Measurements from ENCODE around the gene UBL7. TPM values are rescaled to one million over a fixed set of nuclear protein-coding genes. Genes with fewer than 3 reads are reported as not detected.

Gene UBL7
- total RNA-seq, 1 experiment from 2014 or later = 47.5 TPM

- Histone ChIP-seq H3K4ac (ENCODE audit: low read depth, low read length) (no peak overlapping the region), H3T11ph (ENCODE audit: low read length) (no peak overlapping the region), H3K23me2 (ENCODE audit: insufficient read length, low read depth, low read length, poor library complexity, severe bottlenecking) (no peaks in the 10 kb centered on the region), H2BK5ac (ENCODE audit: insufficient read length, low read length) (no peak overlapping the region), H4K91ac (ENCODE audit: insufficient read length, low read depth, low read length) (no peak overlapping the region), H2AK5ac (ENCODE audit: insufficient read length, low read length) (no peak overlapping the region), H3K4me2 (ENCODE audit: insufficient read depth, insufficient read length, low read length) (no peak overlapping the region), H3K9ac (ENCODE audit: extremely low read depth, insufficient read length, low read length) (no peak overlapping the region), H4K8ac (replicated peaks; ENCODE audit: insufficient read length, low read depth, low read length) (no peak overlapping the region), H3K79me1 (ENCODE audit: insufficient read depth, low read depth, low read length, poor library complexity, severe bottlenecking) (no peaks in the 10 kb centered on the region), H3K18ac (ENCODE audit: insufficient read length, low read depth, low read length) (no peak overlapping the region), H3K9me3 (ENCODE audit: control insufficient read depth, low read depth, low read length) (no peaks in the 10 kb centered on the region), H3K4me1 (ENCODE audit: insufficient read depth, low read length) (no peaks in the 10 kb centered on the region; the same call in 1 of the 2 replicates), H3K23ac (ENCODE audit: insufficient read length, low read depth, low read length) (no peak overlapping the region), H4K5ac (ENCODE audit: insufficient read length, low read depth, low read length) (no peak overlapping the region), H3K79me2 (ENCODE audit: insufficient read depth, low read length) (no peaks in the 10 kb centered on the region), H3K14ac (ENCODE audit: insufficient read depth, low read length) (no peak overlapping the region), H2BK15ac (ENCODE audit: low read depth, low read length) (no peak overlapping the region), H2BK20ac (ENCODE audit: low read depth, low read length, poor library complexity, severe bottlenecking) (no peak overlapping the region), H2BK12ac (ENCODE audit: insufficient read length, low read depth, low read length) (no peak overlapping the region), H4K20me1 (ENCODE audit: control insufficient read depth, insufficient read depth, insufficient read length) (no peaks in the 10 kb centered on the region), H2AFZ (ENCODE audit: low read length) (no peak overlapping the region), H3K27me3 (ENCODE audit: insufficient read depth, low read length) (no peaks in the 10 kb centered on the region), H3K56ac (ENCODE audit: insufficient read length, low read depth, low read length) (no peak overlapping the region), H2BK120ac (ENCODE audit: low read depth, low read length, poor library complexity, severe bottlenecking) (no peak overlapping the region), H3K27ac (ENCODE audit: insufficient read length, low read depth, low read length) (no peak overlapping the region)
- TF ChIP-seq, protein P1, sequence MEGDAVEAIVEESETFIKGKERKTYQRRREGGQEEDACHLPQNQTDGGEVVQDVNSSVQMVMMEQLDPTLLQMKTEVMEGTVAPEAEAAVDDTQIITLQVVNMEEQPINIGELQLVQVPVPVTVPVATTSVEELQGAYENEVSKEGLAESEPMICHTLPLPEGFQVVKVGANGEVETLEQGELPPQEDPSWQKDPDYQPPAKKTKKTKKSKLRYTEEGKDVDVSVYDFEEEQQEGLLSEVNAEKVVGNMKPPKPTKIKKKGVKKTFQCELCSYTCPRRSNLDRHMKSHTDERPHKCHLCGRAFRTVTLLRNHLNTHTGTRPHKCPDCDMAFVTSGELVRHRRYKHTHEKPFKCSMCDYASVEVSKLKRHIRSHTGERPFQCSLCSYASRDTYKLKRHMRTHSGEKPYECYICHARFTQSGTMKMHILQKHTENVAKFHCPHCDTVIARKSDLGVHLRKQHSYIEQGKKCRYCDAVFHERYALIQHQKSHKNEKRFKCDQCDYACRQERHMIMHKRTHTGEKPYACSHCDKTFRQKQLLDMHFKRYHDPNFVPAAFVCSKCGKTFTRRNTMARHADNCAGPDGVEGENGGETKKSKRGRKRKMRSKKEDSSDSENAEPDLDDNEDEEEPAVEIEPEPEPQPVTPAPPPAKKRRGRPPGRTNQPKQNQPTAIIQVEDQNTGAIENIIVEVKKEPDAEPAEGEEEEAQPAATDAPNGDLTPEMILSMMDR (conservative IDR thresholded peaks at IDR 0.05) = no peak
- no peaks in the 10 kb centered on the region; the same call in 1 of the 2 replicates for H3K27me3 Mint-ChIP-seq (ENCODE audit: low read depth)
- no peak for DNase-seq
- H3K4me1 Mint-ChIP-seq = peaks cover 9 to 27% of the 10 kb centered on the region in 2 experiments
- no peak overlapping the region for H3K4me3 Mint-ChIP-seq
- H3K9me3 Mint-ChIP-seq = no peaks in the 10 kb centered on the region
- no peak overlapping the region for H3K27ac Mint-ChIP-seq
- no CpG with 5 or more reads among the region's 4 CpGs for WGBS (ENCODE audit: extremely low coverage, insufficient read length, low lambda C conversion rate)
- peaks cover 3 to 5% (median 3%) of the 10 kb centered on the region in 3 experiments; a peak in 3 of 7 replicates for H3K36me3 Mint-ChIP-seq (ENCODE audit: insufficient read depth in 1 of 3, low read depth in 3 of 3)
Measured at GRCh38 chr15:74406517-74406916, 54.4 kb downstream of the UBL7 start.

All from H9 (cell line).